Activated CD4-positive, alpha-beta T cell treated with anti-CD3 and anti-CD28 coated beads for 24 hours (primary cell): Measurements from ENCODE around the gene FSTL5.
"Not testable (repeated sequence)": the region's sequence is repeated elsewhere in the genome, so short reads cannot be mapped to it uniquely, and the experiment has no call there.

Experiments used
- DNase-seq, 2 donors: peaks; one replicate each; pipeline ENCODE4 v3.0.0-alpha.2; 2020; ENCODE audit warnings: low read depth in 2 of 2

FSTL5 gene

DNA sequence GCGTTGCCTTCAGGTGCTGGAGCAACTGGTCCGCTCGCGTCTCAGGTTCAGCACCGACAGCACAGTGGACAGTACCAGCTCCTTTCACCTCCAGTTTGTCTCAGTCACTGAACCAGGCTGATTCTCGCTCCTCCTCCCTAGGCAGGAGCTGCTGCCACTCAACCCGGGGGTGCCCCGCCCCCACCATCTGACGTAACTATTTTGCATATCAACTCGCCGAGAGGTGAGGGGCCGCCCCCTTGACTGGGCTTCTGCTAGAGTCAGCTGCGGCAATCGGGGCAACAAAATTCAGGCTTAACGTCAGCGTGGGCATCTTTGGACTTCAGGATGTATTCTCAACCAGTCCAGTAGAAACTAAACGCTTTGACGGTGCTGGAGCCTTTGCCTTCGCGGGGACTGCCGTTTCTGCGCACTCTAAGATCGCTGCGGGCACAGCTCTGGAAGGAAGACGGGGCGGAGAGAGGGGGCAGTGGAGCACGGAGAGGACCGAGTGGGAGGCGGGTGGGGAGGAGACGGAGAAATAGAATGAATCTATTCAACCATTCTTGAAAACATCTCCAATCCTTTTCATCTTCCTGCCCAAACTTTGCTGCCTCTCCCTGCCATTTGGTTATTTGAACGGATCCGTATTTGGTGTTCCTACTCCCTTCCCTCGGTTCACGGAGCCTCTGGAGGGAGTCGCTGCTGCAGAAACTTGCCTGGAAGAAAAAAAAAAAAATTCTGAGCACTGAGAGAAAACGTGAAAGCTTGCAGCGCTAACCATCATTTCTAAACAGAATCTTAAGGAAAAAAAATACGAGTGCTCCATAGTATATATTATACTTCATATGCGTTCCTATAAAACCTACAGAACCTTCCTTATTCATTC is at the start of gene FSTL5:
FSTL5 (minus strand) TSS at position 109 of the 868 bp plus-strand sequence. CDS start 52,604 bp downstream, outside the sequence.
- DNase-seq = peak; percentile 11 to 13

DNA sequence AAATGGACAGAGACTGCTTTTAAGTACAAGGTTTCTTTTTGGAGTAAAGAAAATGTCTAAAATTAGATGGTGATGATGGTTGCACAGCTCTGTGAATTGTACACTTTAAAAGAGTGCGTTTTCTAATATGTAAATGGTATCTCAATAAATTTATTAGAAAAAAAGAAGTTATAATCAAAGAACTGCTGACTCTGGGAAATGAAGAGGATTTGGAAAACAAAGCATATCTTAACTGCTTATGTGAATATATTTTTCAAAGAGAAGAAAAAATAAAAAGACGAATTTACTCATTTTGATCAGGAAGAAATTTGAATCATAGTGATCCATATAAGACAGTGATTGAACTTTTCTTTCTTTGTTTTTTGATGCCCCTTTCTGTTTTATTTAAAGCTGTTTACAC is 45.9 kb upstream of the FSTL5 start:
- no peak for DNase-seq

DNA sequence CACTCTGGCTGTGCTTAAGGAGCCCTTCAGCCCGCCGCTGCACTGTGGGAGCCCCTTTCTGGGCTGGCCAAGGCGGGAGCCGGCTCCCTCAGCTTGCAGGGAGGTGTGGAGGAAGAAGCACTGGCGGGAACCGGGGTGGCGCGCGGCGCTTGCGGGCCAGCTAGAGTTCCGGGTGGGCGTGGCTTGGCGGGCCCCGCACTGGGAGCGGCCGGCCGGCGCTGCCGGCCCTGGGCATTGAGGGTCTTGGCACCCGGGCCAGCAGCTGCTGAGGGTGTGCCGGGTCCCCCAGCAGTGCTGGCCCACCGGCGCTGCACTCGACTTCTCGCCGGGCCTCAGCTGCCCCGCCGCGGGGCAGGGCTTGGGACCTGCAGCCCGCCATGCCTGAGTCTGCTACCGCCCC is 39.7 kb upstream of the FSTL5 start:
- not testable (repeated sequence) for DNase-seq

DNA sequence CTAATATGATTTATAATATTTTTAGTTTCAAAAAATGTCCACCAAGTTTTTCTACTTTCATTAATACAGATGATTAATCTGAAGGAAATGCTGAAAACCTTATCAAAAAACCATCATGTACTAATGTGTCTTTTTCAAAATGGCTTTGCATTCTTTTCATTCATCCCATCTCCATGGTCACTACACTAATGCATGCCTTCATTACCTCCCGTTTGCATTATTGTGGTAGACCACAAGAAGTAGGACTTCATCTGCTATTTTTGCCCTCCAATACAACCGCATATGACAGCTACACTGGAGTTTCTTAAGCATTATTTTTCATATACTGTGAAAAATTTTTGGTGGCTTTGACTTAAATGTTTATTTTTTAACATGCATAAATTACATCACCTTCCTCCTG is 37.9 kb upstream of the FSTL5 start:
- DNase-seq = no peak

DNA sequence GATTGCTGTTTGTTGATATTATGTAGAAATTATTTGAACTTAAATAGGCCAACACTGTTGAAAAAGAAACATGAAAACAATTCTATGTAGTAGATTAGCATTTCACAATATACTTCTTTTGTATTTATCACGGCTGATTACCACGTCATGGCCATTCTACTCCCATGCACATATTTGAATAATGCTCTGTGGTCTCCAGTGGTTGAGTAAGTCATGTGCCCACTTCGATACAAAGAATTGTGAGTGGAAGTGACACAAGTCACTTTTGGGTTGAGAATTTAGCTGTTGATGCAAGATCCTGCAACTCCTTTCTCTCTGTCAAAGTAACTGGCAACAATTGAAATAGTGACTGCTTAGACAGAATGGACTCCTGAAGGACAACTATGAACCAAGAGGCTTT is 6.7 kb upstream of the FSTL5 start:
- no peak for DNase-seq

DNA sequence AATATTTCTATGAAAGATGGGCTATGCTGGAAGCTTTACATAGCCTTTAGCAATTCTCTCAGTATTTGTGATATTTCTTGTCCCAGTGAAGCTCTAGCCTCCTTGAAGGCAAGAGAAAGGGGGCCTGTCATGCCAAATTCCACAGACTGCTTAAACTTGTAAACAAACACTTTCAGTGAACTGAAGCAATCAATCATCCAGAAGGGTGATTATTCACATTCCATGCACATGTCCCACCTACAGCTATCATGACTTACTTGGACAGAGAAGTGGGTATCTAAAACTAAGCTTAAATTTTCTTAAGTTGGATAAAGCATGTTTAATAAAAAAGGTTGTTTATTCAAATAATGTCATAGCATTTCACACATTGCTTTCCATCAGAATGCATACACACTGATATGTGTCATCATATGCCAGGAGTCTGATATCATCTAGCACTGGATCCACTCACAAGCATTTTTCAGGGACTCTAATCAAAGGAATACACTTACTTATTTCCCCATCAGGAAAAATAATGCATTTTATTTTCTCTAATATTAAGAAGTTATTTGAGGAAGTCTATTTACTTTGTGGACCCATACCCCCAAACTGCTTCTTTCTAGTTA is 1.2 kb upstream of the FSTL5 start:
- no peak for DNase-seq

DNA sequence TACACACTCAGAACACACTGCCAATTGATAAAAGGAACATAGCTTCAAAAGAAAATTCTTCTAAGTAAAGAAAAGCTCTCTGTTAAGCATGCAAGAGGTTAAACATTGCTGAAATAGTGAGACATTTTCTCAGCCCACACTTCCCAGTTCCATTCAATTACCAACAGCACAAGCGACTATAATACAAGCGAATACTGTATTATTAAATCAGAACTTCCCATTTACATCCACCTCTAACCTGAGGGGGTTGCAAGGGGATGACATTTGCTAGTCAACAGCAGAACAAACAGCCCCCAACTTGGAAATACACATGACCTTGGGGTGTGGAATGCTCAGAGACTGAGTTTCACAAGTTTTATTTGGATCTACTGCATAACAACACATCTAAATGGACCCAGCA is 1.1 kb downstream of the FSTL5 start:
- DNase-seq = no peak

- no peak for DNase-seq
Observed at GRCh38 chr4:162157241-162157640, 6.6 kb downstream of the FSTL5 start.

DNA sequence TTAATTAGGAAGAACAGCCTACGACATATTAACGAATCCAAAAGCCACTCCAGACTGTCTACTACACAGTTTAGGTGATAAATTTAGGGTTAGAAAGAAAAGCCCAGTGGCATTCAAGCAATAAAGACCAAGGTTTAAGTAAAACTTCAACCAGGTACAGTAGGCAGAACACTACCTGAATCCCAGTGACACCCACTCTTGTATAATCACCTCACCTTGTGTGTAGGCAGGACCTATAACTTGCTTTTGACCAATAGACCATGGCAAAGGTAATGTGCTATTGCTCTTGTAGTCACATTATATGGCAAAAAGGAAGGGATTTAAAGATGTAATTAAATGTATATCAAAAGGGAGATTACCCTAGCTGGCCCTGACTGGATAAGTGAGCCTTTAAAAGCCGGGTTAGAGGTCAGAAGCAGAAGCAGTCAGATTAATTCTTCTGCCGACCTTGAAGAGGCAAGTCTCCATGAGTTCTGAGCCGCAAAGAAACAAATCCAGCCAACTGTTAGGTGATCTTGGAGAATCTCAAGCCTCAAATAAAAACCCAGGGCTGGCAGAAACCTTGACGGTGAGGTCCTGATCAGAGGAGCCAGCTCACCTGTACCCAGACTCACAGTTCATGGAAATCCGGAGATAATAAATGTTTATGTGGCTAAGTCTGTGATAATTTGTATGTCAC is 8.8 kb downstream of the FSTL5 start:
- no peak for DNase-seq

- DNase-seq = no peak
Observed at GRCh38 chr4:162151850-162152249, 11.9 kb downstream of the FSTL5 start.

DNA sequence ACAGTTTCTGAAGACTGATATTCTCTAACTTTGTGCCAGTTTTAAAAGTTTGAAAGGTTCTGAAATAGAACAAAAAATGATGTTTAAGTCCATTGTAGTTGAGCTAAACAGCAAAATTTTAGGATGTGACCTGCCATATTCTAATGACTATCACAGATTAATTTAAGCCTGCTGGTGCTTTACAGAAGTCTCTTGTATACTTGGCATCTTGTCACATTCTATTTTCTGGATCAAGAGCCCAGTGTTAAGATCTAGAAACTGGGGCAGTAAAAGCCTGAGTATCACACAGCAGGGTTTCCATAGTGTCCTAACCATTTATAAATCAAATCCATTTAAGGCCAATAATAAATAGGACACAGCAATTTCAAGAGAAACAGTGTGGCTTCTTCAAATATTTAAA is 12.4 kb downstream of the FSTL5 start:
- no peak for DNase-seq

DNA sequence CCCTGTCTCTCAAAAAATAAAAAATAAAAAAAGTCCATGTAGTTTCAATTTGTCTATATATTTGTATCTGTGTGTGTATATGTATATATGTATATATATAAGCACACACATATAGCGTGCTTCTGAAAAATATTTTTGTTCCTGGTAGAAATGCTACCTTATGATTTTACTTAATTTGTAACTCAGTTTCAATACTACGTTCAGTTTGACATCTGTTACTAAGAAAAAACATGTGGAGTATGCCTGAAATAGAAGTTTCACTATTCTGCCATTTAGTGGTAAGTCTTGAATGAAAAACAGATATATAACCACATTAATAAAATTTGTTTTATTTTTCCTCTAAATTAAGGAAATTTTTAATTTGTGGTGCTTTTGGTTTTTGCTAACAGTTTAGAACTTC is 14.2 kb downstream of the FSTL5 start:
- DNase-seq = no peak

GRCh38 chr4:162140051-162140683 is 23.6 kb downstream of the FSTL5 start:
- no peak for DNase-seq

GRCh38 chr4:162139412-162139811 is 24.4 kb downstream of the FSTL5 start:
- DNase-seq = no peak

GRCh38 chr4:162131256-162131655 is 32.5 kb downstream of the FSTL5 start:
- no peak for DNase-seq

DNA sequence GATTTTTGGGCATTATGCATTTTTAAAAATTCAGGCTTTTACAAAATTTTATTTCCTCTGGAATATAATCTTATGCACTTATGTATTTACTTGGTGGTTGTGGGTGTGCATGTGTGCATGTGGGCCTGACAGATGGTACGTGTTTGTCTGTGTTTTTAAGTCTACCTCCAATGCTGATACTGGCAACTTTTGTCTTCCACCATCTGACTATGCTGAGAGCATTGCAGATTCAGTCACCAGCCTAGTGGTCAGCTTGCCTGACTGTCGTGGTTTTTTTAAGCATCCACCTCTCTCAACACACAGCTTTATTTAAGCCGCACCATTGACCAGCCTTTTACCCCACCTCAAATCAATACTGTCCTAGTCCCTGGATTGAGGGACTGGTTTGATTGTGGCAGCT is 37.1 kb downstream of the FSTL5 start:
- DNase-seq = no peak

DNA sequence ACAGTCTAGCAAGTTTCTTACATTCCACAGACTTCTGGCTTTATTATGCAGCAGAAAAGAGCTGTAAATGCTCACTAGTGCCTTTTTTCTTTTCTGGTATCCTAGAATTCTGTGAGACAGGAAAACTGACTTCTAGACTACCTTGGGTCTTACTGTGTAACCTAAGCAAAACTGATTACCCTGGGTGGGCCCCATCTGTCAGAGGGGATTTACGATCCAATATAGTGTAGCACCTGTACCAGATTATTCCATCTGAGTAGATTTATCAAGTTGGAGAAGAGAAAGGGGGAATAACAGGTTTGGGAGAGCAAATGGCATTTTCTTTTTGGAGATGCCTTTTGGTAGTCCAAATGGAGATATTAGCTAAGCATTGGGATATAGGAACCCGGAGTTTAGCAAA is 46.7 kb downstream of the FSTL5 start:
- DNase-seq = no peak

DNA sequence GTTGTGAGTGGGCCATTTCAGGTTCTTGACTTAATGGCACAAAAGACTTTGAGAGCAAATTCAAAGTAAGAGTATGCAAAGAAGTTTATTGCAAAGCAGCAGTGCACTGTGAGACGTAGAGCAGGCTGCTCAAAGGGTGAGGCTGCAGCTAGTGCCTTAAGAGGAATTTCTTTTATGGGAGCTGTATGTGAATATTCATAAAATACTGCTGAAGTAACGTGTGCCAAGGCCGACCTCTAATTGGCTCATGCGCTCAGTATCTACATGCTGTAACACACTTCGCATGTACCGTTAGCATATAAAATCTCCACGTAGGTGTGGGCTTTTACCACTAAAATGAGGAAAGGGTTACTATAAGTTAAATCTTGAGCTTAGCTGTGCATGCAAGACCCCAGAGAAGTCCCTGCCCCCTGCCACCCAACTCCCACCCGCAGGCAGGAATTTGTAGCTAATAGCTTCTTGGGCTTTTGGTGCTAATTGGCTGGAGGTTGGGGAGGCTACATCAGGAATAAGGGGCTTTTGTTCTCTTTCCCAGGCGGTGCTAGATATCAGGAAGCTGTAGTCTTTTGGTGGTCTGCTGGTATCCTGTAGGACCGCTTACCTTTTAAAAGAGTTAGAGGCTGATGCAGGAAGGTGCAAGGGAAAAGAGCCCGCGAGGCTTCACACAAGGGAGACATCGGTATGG is 47.6 kb downstream of the FSTL5 start:
- DNase-seq = no peak

- no peak for DNase-seq
Observed at GRCh38 chr4:162115333-162115732, 48.5 kb downstream of the FSTL5 start.

GRCh38 chr4:162111078-162111477 is 52.7 kb downstream of the FSTL5 start:
- no peak for DNase-seq

DNA sequence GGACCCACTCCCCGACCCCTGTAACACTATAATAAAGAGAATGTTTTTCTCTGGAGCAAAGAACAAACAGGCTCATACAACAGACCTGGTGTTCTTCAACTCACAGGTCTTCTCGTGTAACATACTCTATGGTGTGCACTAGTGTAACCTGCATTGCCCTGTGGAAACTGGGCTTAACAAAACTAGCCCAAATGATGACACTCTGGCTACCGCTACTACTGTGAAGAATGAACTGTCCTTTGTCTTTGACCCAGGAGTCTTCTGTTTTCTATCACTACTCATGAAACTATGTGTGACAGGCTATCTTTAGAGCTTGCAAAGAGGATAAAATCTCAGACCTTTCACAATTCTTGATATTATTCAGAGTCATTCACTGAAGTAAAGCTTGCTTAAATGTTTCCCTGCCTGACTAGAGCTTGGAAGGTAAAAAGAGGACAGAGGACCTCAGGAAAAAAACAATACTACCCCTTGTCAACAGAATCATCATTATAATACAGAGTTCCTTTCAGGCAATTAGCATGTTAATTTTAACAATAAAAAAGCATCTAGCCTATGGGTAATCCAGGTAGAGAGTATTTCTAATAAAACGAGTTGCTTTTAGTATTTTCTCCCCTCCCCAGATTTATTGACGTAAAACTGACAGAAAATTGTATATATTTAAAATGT is 59.2 kb downstream of the FSTL5 start:
- DNase-seq = no peak
